Kidney epithelial cell (primary cell): ENCODE data around the gene SRRT. TPM values are rescaled to one million over a fixed set of nuclear protein-coding genes. Genes with fewer than 3 reads are reported as not detected.

Experiments
- DNase-seq: peaks from one replicate; pipeline ENCODE4 v3.0.0-alpha.2; 2010; ENCODE audit warnings: low read depth
- H3K27me3 ChIP-seq: 2 replicates; pipeline ENCODE4 v1.6.0; 2011; ENCODE audit warnings: low read length; ENCODE audit not compliant: control insufficient read depth, insufficient read depth
- H3K36me3 ChIP-seq: 2 replicates; pipeline ENCODE4 v1.5.1; 2011; ENCODE audit warnings: low read length; ENCODE audit not compliant: control insufficient read depth, insufficient read depth
- H3K4me3 ChIP-seq: 2 replicates; pipeline ENCODE4 v1.5.1; 2011; ENCODE audit warnings: low read depth, mild to moderate bottlenecking, control low read depth, low read length
- CTCF ChIP-seq: IDR thresholded peaks from 2 replicates; pipeline ENCODE4 v1.5.1; 2011; ENCODE audit warnings: mild to moderate bottlenecking, moderate library complexity, low read length, control low read depth, inconsistent platforms; ENCODE audit not compliant: insufficient read depth, poor library complexity, severe bottlenecking
- total RNA-seq: library from RNA; depleted of rRNA; stranded (reverse); fragments of >200 nt; gene quantifications from 2 replicates; pipeline ENCODE4 v1.2.3, GENCODE V29; 2015

SRRT gene
- total RNA-seq, 1 donor from 2014 or later: 65.9 TPM

GRCh38 chr7:100865938-100866728, 8.8 kb upstream of the SRRT start:
- H3K36me3 ChIP-seq: peaks cover 1% of the 10 kb centered on the region
- no peak for DNase-seq

GRCh38 chr7:100866729-100867039, 8.2 kb upstream of the SRRT start:
- Histone ChIP-seq H3K4me3 (peak overlapping the region; percentile 83), H3K36me3 (peaks cover 3% of the 10 kb centered on the region), H3K27me3 (no peaks in the 10 kb centered on the region)
- TF ChIP-seq CTCF: no peak
- DNase-seq: no peak

More at GRCh38 chr7:100865938-100866728, 8.8 kb upstream of the SRRT start:
- Histone ChIP-seq H3K27me3 (no peaks in the 10 kb centered on the region), H3K4me3 (no peak overlapping the region)
- no peak for TF ChIP-seq CTCF

DNA sequence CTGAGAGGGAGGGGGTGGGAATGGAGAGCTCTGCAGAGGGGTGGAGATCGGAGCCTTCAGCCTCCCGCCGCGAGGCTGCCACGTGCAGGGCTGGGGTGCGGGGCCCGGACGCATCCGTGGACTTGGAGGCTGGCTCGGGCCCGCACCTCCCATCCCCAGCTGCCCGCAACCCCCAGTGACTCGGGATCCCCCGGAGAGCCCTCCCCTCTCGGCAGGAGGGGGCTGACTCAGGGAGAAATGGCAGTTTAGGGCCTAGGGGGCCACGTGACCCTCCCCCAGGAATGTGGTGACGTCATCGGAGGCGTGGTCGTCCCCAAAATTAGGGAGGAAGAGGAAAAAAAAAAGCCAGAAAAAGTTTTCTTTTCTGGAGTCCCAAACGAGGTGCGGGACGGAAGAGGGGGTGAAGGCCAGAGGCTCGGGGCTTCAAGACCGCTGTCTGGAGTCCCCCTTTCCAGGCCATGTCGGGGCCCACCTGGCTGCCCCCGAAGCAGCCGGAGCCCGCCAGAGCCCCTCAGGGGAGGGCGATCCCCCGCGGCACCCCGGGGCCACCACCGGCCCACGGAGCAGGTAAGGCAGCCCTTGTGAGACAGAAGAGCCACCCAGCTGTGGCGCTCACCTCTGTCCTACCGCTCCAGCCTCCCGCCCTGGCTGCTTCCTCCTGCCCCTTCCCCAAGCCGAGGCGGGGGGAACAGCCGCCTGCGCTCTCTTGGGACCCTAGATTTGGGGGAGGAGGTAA, 7.7 kb upstream of the SRRT start, which contains the start of gene TRIP6:
Gene TRIP6, plus strand, starts transcription at position 348 of the 736 bp plus-strand sequence. Its CDS starts 111 bp downstream, at position 459.
- Histone ChIP-seq H3K36me3 (peaks cover 4% of the 10 kb centered on the region), H3K27me3 (no peaks in the 10 kb centered on the region), H3K4me3 (peak within 1 kb of the TSS; percentile 83)
- TF ChIP-seq CTCF: no peak
- no peak for DNase-seq

DNA sequence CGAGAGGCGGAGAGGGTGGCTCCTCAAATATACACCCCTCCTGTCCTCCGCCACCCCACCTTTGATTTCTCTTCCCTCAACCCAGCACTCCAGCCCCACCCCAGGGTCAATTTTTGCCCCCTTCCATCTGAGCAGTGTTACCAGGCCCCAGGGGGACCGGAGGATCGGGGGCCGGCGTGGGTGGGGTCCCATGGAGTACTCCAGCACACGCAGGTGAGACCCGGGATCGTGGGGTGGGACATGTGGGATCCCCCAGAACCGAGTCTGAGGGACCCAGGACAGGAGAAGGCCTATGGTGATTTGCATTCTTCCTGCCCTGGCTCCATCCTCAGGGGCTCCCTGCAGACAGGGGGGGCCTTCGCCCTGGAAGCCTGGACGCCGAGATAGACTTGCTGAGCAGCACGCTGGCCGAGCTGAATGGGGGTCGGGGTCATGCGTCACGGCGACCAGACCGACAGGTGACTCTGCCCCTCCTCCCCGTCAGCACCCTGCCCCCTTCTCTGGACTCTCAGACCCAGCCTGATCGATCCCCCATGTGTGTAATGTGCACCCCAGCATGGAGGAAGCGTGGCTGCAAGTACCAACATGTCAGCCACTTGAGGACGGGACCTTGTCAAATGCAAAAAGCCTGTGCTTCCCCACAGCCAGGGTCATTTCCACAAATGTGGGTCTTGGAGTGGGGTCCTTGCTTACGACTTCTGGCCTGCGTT, 7.0 kb upstream of the SRRT start:
- DNase-seq: no peak
- Histone ChIP-seq H3K36me3 (peaks cover 7% of the 10 kb centered on the region), H3K27me3 (no peaks in the 10 kb centered on the region), H3K4me3 (peak overlapping the region; percentile 83)
- no peak for TF ChIP-seq CTCF

GRCh38 chr7:100873599-100874299, 1.2 kb upstream of the SRRT start:
- Histone ChIP-seq H3K36me3 (peaks cover 7% of the 10 kb centered on the region), H3K4me3 (no peak overlapping the region), H3K27me3 (no peaks in the 10 kb centered on the region)
- TF ChIP-seq CTCF: no peak
- no peak for DNase-seq
